H1 (cell line): ENCODE results near the gene DCUN1D4. TPM values are rescaled to one million over a fixed set of nuclear protein-coding genes. Genes with fewer than 3 reads are reported as not detected.

Experiments used
- MAFK ChIP-seq: IDR thresholded peaks from 2 replicates; pipeline ENCODE4 v1.6.1; 2012; ENCODE audit warnings: low read depth, mild to moderate bottlenecking, improper control_type of control experiment, low read length
- TAF7 ChIP-seq: optimal IDR thresholded peaks from 2 replicates; pipeline ENCODE3; 2011; ENCODE audit warnings: low read depth, mild to moderate bottlenecking, inconsistent platforms, low read length, moderate library complexity, borderline replicate concordance
- polyA plus RNA-seq, 7 experiments: library from polyadenylated mRNA; depleted of rRNA in 3 of 7; stranded (reverse) in 5 of 7; unstranded in 2 of 7; fragments of >200 nt in 5 of 7; fragments of 200-250 nt in 2 of 7; gene quantifications; 1 replicate in 5 of 7; 2 replicates in 1 of 7; 4 replicates in 1 of 7; pipeline versions ENCODE4 v1.2.1 to v1.2.3, GENCODE V29; 2011 to 2013; ENCODE audit warnings: missing spikeins in 2 of 7, mixed read lengths in 2 of 7
- total RNA-seq: library from RNA; stranded (reverse); fragmentation: NEBNext Ultra II Directional; extraction: Animal tissue kit (Norgen Biotek cat#: 25700); gene quantifications from 2 replicates; pipeline ENCODE4 v1.2.1, GENCODE V29; 2021
- TF ChIP-seq, protein P1 (sequence below): IDR thresholded peaks from 2 replicates; pipeline ENCODE4 v1.6.1; 2011; ENCODE audit warnings: low read depth, mild to moderate bottlenecking, low read length; ENCODE audit not compliant: insufficient read depth

The DCUN1D4 gene
- total and polyA plus RNA-seq, 2 of the 8 experiments (the other 6 are each of a cell fraction or from before 2014, with no cell fraction given), result 22.9 to 55.9 TPM

DNA sequence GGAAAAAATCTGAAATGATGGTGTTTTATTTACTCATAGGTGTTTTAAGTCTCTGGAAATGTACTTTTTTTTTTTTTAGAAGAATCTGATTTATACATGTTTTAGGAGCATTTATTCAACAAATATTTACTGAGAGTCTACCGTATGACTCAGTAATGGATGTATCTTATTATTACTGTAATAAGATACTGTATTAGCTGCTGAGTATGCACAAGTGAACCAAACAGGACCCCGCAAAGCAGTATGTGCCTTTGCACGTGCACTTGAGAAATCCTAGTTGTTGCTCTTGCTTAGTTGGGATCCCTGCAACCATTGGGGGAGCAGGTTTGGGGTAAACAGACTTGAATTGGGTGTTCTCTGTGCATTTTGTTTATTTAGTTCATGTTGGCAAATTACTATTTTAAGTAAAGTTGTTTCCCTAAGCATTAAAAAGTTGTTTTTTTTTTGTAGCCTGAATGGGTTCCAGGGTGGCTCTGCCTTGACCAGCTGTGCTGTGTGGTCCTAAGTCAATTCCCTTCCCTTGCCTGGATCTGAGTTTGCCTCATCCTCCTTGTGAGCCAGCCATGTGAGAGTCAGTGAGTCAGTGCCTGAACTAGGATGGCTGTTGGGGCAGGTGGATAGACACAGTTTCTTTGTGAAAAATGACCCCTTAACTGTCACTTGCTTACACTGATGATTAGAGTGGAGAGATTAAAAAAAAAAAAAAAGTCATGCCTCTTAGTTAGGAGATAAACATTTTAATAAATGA, 27.7 kb downstream of the DCUN1D4 start (continued):
- TF ChIP-seq MAFK (no peak), TAF7 (no peak)
- TF ChIP-seq, protein P1, sequence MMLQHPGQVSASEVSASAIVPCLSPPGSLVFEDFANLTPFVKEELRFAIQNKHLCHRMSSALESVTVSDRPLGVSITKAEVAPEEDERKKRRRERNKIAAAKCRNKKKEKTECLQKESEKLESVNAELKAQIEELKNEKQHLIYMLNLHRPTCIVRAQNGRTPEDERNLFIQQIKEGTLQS, result no peak
